Muscle of back (tissue), 11 donors: Measurements from ENCODE around the gene OPRL1. TPM values are rescaled to one million over a fixed set of nuclear protein-coding genes. Genes with fewer than 3 reads are reported as not detected.

ENCODE experiments used
- DNase-seq, 3 donors: peaks; one replicate each; pipeline versions ENCODE4 v3.0.0 to v3.0.0-alpha.2; 2013
- polyA plus RNA-seq, 10 donors: library from polyadenylated mRNA; unstranded; fragments of 120-200 nt; gene quantifications; one replicate each; pipeline ENCODE4 v1.2.1, GENCODE V29; 2013; ENCODE audit not compliant: insufficient read length in 10 of 10

Gene OPRL1
- polyA plus RNA-seq, 10 donors: 0.71 to 1.8 (median 1.1) TPM

- DNase-seq: no peak
Observed at GRCh38 chr20:64041781-64042053, 38.2 kb upstream of the OPRL1 start.

GRCh38 chr20:64042054-64042781 is 37.7 kb upstream of the OPRL1 start:
- DNase-seq: no peak

GRCh38 chr20:64043768-64044167 is 36.1 kb upstream of the OPRL1 start:
- no peak for DNase-seq

- DNase-seq: no peak
Observed at GRCh38 chr20:64044484-64045247, 35.2 kb upstream of the OPRL1 start.

GRCh38 chr20:64045346-64046011 is 34.4 kb upstream of the OPRL1 start:
- DNase-seq: no peak

- DNase-seq: no peak
Observed at GRCh38 chr20:64047046-64047389, 32.9 kb upstream of the OPRL1 start.

- no peak for DNase-seq
Observed at GRCh38 chr20:64047968-64048401, 31.9 kb upstream of the OPRL1 start.

- no peak for DNase-seq
Observed at GRCh38 chr20:64048402-64049044, 31.4 kb upstream of the OPRL1 start.

- DNase-seq: no peak
Observed at GRCh38 chr20:64049060-64049877, 30.6 kb upstream of the OPRL1 start, which contains the start of gene SOX18. TSS of gene SOX18 (minus strand) at chr20:64049639. CDS start at chr20:64049516, 123 bp downstream.

GRCh38 chr20:64049878-64050260 is 30.0 kb upstream of the OPRL1 start:
- DNase-seq: no peak

GRCh38 chr20:64050261-64051032 is 29.4 kb upstream of the OPRL1 start:
- no peak for DNase-seq

GRCh38 chr20:64051033-64051452 is 28.8 kb upstream of the OPRL1 start:
- DNase-seq: no peak

GRCh38 chr20:64051561-64052325 is 28.1 kb upstream of the OPRL1 start:
- no peak for DNase-seq

- DNase-seq: no peak
Observed at GRCh38 chr20:64052326-64052722, 27.6 kb upstream of the OPRL1 start.

- DNase-seq: no peak
Observed at GRCh38 chr20:64052987-64053840, 26.7 kb upstream of the OPRL1 start.

- DNase-seq: peak in 2 of 3 donors; percentile 52 to 82
Observed at GRCh38 chr20:64053841-64054661, 25.8 kb upstream of the OPRL1 start.

GRCh38 chr20:64055396-64055892 is 24.4 kb upstream of the OPRL1 start:
- no peak for DNase-seq
